ENCODE data around the gene UROC1.

DNA sequence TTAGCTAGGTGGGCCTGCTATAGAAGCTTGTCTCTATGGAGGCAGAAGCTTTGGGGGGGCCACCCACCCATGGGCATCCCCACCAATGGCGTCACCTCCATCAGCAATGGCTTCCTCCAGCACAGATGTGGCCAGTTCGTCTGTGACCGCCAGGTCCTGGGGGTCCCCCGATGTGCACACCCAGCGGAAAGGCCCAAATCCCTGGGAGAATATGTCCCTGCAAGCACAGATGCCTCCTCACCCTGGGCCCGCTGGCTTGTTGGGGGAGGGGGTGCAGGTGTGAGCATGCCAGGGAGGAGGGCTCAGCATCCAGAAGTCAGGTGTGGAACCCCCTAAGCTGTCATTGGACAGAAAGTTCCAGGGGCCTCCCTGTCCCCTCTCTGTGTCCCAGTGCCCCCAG is 19.6 kb downstream of the UROC1 start:
- TF ChIP-seq POLR2A (IDR thresholded peaks at IDR 0.05), result no peak
- TF ChIP-seq, protein P1, sequence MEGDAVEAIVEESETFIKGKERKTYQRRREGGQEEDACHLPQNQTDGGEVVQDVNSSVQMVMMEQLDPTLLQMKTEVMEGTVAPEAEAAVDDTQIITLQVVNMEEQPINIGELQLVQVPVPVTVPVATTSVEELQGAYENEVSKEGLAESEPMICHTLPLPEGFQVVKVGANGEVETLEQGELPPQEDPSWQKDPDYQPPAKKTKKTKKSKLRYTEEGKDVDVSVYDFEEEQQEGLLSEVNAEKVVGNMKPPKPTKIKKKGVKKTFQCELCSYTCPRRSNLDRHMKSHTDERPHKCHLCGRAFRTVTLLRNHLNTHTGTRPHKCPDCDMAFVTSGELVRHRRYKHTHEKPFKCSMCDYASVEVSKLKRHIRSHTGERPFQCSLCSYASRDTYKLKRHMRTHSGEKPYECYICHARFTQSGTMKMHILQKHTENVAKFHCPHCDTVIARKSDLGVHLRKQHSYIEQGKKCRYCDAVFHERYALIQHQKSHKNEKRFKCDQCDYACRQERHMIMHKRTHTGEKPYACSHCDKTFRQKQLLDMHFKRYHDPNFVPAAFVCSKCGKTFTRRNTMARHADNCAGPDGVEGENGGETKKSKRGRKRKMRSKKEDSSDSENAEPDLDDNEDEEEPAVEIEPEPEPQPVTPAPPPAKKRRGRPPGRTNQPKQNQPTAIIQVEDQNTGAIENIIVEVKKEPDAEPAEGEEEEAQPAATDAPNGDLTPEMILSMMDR (IDR thresholded peaks at IDR 0.05), result no peak

Measured in breast epithelium (tissue), 3 donors.